ENCODE measurements around the gene HIPK4. TPM values are rescaled to one million over a fixed set of nuclear protein-coding genes. Genes with fewer than 3 reads are reported as not detected.

HIPK4 gene
- total and polyA plus RNA-seq, 4 donors, result 0.02 to 0.17 TPM; not detected in 2

DNA sequence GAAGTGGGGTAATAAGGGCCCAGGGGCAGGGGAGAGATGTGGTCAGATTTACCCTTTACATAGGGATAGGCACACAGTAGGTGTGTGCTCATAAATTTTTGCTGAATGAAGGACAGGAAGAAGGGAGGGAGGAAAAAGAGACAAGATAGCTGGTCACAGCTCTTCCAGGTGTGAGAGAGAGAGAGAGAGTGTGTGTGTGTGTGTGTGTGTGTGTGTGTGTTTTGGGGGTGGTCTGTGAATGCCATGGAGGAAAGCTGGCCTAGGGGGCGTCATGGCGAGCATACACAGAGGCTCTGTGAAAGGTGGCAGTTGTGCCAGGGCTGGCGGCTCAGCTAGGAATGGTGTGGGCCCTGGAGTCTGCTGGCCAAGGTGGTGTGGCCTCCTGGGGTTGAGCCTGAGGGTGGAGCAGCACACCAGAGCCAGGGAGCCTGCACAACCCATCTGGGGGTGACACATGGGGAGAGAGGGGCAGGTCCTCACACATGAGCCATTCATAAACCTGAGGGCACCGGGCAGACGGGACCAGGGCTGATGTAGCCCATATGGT lies 29.2 kb upstream of the HIPK4 start:
- no peak for DNase-seq (ENCODE audit: low spot score)
- Histone ChIP-seq H3K36me3 (ENCODE audit: control insufficient read depth in 4 of 4, insufficient read depth in 3 of 4, low read depth in 1 of 4, low read length in 3 of 4) (peaks cover 2 to 5% (median 4%) of the 10 kb centered on the region in 4 donors), H3K4me1 (ENCODE audit: control insufficient read depth in 4 of 4, insufficient read depth in 4 of 4, low read length in 3 of 4) (peaks cover 0 to 8% (median 5%) of the 10 kb centered on the region in 4 donors), H3K9me3 (ENCODE audit: control insufficient read depth in 4 of 4, low read length in 3 of 4) (no peaks in the 10 kb centered on the region), H3K27ac (ENCODE audit: low read depth in 1 of 2, low read length in 2 of 2) (no peak overlapping the region), H3K9ac (ENCODE audit: low read depth in 1 of 2, low read length in 2 of 2) (no peak overlapping the region), H3K27me3 (ENCODE audit: control insufficient read depth in 4 of 4, insufficient read depth in 4 of 4, low read length in 3 of 4) (no peaks in the 10 kb centered on the region), H3K4me3 (ENCODE audit: low read depth in 1 of 3, low read length in 3 of 3) (no peak overlapping the region)
- no peak for TF ChIP-seq HNF4G (IDR thresholded peaks at IDR 0.05)
- TF ChIP-seq YY1 (IDR thresholded peaks at IDR 0.05), result no peak
- no peak for TF ChIP-seq NR2F2 (IDR thresholded peaks at IDR 0.05)
- 84% methylated on average over 5 of the region's 5 CpGs for WGBS

DNA sequence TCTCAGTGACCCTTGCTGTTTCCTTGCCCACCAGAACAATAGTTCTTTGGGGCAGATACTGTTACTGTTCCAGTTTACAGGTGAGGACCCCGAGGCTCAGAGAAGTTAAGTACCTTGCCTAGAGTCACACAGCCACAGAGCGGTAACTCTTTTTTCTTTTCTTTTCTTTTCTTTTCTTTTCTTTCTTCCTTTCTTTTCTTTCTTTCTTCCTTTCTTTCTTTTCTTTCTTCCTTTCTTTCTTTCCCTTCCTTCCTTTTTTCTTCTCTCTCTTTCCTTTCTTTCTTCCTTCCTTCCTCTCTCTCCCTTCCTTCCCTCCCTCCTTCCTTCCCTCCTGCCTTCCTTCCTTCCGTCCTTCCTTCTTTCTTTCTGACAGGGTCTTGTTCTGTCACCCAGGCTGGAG lies 28.1 kb upstream of the HIPK4 start:
- H3K36me3 ChIP-seq (ENCODE audit: control insufficient read depth in 4 of 4, insufficient read depth in 3 of 4, low read depth in 1 of 4, low read length in 3 of 4), result peaks cover 1 to 5% (median 3%) of the 10 kb centered on the region in 4 donors
- no peaks in the 10 kb centered on the region for H3K27me3 ChIP-seq (ENCODE audit: control insufficient read depth in 4 of 4, insufficient read depth in 4 of 4, low read length in 3 of 4)
- peak overlapping the region; percentile 52 to 74 for H3K27ac ChIP-seq (ENCODE audit: low read depth in 1 of 2, low read length in 2 of 2)
- H3K4me1 ChIP-seq (ENCODE audit: control insufficient read depth in 4 of 4, insufficient read depth in 4 of 4, low read length in 3 of 4), result peaks cover 0 to 5% (median 3%) of the 10 kb centered on the region in 4 donors
- H3K9me3 ChIP-seq (ENCODE audit: control insufficient read depth in 4 of 4, low read length in 3 of 4), result no peaks in the 10 kb centered on the region
- no peak overlapping the region for H3K9ac ChIP-seq (ENCODE audit: low read depth in 1 of 2, low read length in 2 of 2)
- WGBS, result 80% methylated on average over 3 of the region's 3 CpGs
- no peak overlapping the region for H3K4me3 ChIP-seq (ENCODE audit: low read depth in 1 of 3, low read length in 3 of 3)
- no peak for TF ChIP-seq FOXA1 (IDR thresholded peaks at IDR 0.05)
- TF ChIP-seq GABPA (IDR thresholded peaks at IDR 0.05 in 1 of 2, conservative IDR thresholded peaks at IDR 0.05 in 1 of 2), result no peak
- TF ChIP-seq NR2F2 (IDR thresholded peaks at IDR 0.05), result no peak
- no peak for TF ChIP-seq JUND (IDR thresholded peaks at IDR 0.05)
- no peak for TF ChIP-seq RAD21 (IDR thresholded peaks at IDR 0.05)
- TF ChIP-seq, protein P1, sequence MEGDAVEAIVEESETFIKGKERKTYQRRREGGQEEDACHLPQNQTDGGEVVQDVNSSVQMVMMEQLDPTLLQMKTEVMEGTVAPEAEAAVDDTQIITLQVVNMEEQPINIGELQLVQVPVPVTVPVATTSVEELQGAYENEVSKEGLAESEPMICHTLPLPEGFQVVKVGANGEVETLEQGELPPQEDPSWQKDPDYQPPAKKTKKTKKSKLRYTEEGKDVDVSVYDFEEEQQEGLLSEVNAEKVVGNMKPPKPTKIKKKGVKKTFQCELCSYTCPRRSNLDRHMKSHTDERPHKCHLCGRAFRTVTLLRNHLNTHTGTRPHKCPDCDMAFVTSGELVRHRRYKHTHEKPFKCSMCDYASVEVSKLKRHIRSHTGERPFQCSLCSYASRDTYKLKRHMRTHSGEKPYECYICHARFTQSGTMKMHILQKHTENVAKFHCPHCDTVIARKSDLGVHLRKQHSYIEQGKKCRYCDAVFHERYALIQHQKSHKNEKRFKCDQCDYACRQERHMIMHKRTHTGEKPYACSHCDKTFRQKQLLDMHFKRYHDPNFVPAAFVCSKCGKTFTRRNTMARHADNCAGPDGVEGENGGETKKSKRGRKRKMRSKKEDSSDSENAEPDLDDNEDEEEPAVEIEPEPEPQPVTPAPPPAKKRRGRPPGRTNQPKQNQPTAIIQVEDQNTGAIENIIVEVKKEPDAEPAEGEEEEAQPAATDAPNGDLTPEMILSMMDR (IDR thresholded peaks at IDR 0.05; ENCODE audit: low read depth, low read length, missing input control), result no peak
- TF ChIP-seq, protein P2, sequence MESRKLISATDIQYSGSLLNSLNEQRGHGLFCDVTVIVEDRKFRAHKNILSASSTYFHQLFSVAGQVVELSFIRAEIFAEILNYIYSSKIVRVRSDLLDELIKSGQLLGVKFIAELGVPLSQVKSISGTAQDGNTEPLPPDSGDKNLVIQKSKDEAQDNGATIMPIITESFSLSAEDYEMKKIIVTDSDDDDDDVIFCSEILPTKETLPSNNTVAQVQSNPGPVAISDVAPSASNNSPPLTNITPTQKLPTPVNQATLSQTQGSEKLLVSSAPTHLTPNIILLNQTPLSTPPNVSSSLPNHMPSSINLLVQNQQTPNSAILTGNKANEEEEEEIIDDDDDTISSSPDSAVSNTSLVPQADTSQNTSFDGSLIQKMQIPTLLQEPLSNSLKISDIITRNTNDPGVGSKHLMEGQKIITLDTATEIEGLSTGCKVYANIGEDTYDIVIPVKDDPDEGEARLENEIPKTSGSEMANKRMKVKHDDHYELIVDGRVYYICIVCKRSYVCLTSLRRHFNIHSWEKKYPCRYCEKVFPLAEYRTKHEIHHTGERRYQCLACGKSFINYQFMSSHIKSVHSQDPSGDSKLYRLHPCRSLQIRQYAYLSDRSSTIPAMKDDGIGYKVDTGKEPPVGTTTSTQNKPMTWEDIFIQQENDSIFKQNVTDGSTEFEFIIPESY (IDR thresholded peaks at IDR 0.05), result no peak
- no peak for TF ChIP-seq FOXA2 (IDR thresholded peaks at IDR 0.05)
- TF ChIP-seq EGR1 (IDR thresholded peaks at IDR 0.05; ENCODE audit: low read depth in 2 of 2), result no peak
- DNase-seq (ENCODE audit: low spot score), result no peak

DNA sequence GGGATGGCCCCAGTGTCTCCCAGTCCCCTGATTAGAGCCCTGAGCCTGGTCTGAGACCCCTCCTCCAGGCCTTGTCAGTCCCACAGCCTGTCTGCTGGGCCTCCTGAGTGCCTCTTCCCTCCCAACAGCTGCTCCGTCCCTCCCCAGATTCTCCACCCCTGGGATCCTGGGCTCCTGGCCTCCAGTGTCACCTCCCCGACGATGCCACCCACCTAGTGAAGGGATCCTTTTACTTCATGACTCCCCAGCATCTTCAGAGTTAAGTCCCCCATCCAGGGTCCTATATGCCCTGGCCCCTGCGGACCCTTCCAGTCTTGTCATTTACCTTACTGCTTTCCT lies 27.6 kb upstream of the HIPK4 start:
- no peak for DNase-seq (ENCODE audit: low spot score)
- TF ChIP-seq FOXA1 (IDR thresholded peaks at IDR 0.05) (no peak), SP1 (IDR thresholded peaks at IDR 0.05) (no peak), RXRA (IDR thresholded peaks at IDR 0.05) (no peak), GABPA (IDR thresholded peaks at IDR 0.05 in 1 of 2, conservative IDR thresholded peaks at IDR 0.05 in 1 of 2) (no peak), TAF1 (conservative IDR thresholded peaks at IDR 0.05) (no peak), EGR1 (IDR thresholded peaks at IDR 0.05; ENCODE audit: low read depth in 2 of 2) (no peak), FOXA2 (IDR thresholded peaks at IDR 0.05) (no peak), HNF4G (IDR thresholded peaks at IDR 0.05) (no peak)
- TF ChIP-seq, protein P3, sequence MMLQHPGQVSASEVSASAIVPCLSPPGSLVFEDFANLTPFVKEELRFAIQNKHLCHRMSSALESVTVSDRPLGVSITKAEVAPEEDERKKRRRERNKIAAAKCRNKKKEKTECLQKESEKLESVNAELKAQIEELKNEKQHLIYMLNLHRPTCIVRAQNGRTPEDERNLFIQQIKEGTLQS (IDR thresholded peaks at IDR 0.05), result no peak
- TF ChIP-seq, protein P2 (IDR thresholded peaks at IDR 0.05), result no peak
- TF ChIP-seq, protein P4, sequence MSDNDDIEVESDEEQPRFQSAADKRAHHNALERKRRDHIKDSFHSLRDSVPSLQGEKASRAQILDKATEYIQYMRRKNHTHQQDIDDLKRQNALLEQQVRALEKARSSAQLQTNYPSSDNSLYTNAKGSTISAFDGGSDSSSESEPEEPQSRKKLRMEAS (IDR thresholded peaks at IDR 0.05), result no peak
- no peaks in the 10 kb centered on the region for H3K27me3 ChIP-seq (ENCODE audit: control insufficient read depth in 4 of 4, insufficient read depth in 4 of 4, low read length in 3 of 4)
- peaks cover 0 to 2% (median under 1%) of the 10 kb centered on the region in 4 donors for H3K36me3 ChIP-seq (ENCODE audit: control insufficient read depth in 4 of 4, insufficient read depth in 3 of 4, low read depth in 1 of 4, low read length in 3 of 4)
- H3K27ac ChIP-seq (ENCODE audit: low read depth in 1 of 2, low read length in 2 of 2), result peak overlapping the region; percentile 52 to 74
- peaks cover 0 to 5% (median 2%) of the 10 kb centered on the region in 4 donors for H3K4me1 ChIP-seq (ENCODE audit: control insufficient read depth in 4 of 4, insufficient read depth in 4 of 4, low read length in 3 of 4)
- H3K4me3 ChIP-seq (ENCODE audit: low read depth in 1 of 3, low read length in 3 of 3), result no peak overlapping the region
- WGBS, result 81% methylated on average over 4 of the region's 4 CpGs
- H3K9ac ChIP-seq (ENCODE audit: low read depth in 1 of 2, low read length in 2 of 2), result peak overlapping the region in 1 of 2 donors; percentile 6
- no peaks in the 10 kb centered on the region for H3K9me3 ChIP-seq (ENCODE audit: control insufficient read depth in 4 of 4, low read length in 3 of 4)

All from liver (tissue), 9 donors.